ENCODE results near the gene TSPAN4.
A peak's percentile ranks its signal among the peaks of the same experiment; 100 is the strongest.

The TSPAN4 gene

GRCh38 chr11:842370-843002 is at the start of gene TSPAN4, which contains the start of gene POLR2L:
TSS of gene TSPAN4 (plus strand) at chr11:842852. CDS start at chr11:850305, 7,453 bp downstream.
TSS of gene POLR2L (minus strand) at chr11:842529. CDS start at chr11:842508, 21 bp downstream.
- Mint-ChIP-seq H3K4me3 (peak within 1 kb of the TSS; percentile 77), H3K9me3 (no peaks in the 10 kb centered on the region), H3K4me1 (peaks cover 30% of the 10 kb centered on the region), H3K36me3 (peaks cover 34% of the 10 kb centered on the region), H3K27ac (peak within 1 kb of the TSS; percentile 87)
- ATAC-seq = peak; percentile 84
- peak; percentile 83 to 93 for DNase-seq (ENCODE audit: low spot score in 2 of 2)

GRCh38 chr11:792873-793272 is 49.8 kb upstream of the TSPAN4 start:
- DNase-seq (ENCODE audit: low spot score in 2 of 2) (no peak), ATAC-seq (no peak)
- Mint-ChIP-seq H3K4me3 (no peak overlapping the region), H3K27ac (no peak overlapping the region), H3K4me1 (peaks cover 18% of the 10 kb centered on the region), H3K9me3 (no peaks in the 10 kb centered on the region), H3K36me3 (peaks cover 38% of the 10 kb centered on the region)

- no peak for DNase-seq (ENCODE audit: low spot score in 2 of 2)
- Mint-ChIP-seq H3K27ac (no peak overlapping the region), H3K9me3 (no peaks in the 10 kb centered on the region), H3K4me1 (peaks cover 18% of the 10 kb centered on the region), H3K36me3 (peaks cover 36% of the 10 kb centered on the region), H3K4me3 (peak overlapping the region; percentile 86)
- ATAC-seq = no peak
Measured at GRCh38 chr11:793556-793955, 49.1 kb upstream of the TSPAN4 start.

- Mint-ChIP-seq H3K4me1 (peaks cover 18% of the 10 kb centered on the region), H3K36me3 (peaks cover 36% of the 10 kb centered on the region), H3K4me3 (peak overlapping the region; percentile 86), H3K9me3 (no peaks in the 10 kb centered on the region), H3K27ac (no peak overlapping the region)
- no peak for DNase-seq (ENCODE audit: low spot score in 2 of 2)
- no peak for ATAC-seq
Measured at GRCh38 chr11:794013-794765, 48.5 kb upstream of the TSPAN4 start.

- Mint-ChIP-seq H3K9me3 (no peaks in the 10 kb centered on the region), H3K27ac (peak overlapping the region; percentile 86), H3K4me3 (peak overlapping the region; percentile 86), H3K4me1 (peaks cover 18% of the 10 kb centered on the region), H3K36me3 (peaks cover 36% of the 10 kb centered on the region)
- DNase-seq (ENCODE audit: low spot score in 2 of 2) = no peak
- ATAC-seq = no peak
Measured at GRCh38 chr11:794766-795633, 47.7 kb upstream of the TSPAN4 start.

GRCh38 chr11:795634-796564 is 46.8 kb upstream of the TSPAN4 start:
- ATAC-seq = peak; percentile 83
- DNase-seq (ENCODE audit: low spot score in 2 of 2) = peak; percentile 54 to 84
- peaks cover 18% of the 10 kb centered on the region for H3K4me1 Mint-ChIP-seq
- H3K4me3 Mint-ChIP-seq = peak overlapping the region; percentile 86
- peaks cover 30% of the 10 kb centered on the region for H3K36me3 Mint-ChIP-seq
- no peaks in the 10 kb centered on the region for H3K9me3 Mint-ChIP-seq
- peak overlapping the region; percentile 86 for H3K27ac Mint-ChIP-seq

GRCh38 chr11:796565-797295 is 45.9 kb upstream of the TSPAN4 start:
- no peak for ATAC-seq
- no peaks in the 10 kb centered on the region for H3K9me3 Mint-ChIP-seq
- H3K4me3 Mint-ChIP-seq = peak overlapping the region; percentile 86
- DNase-seq (ENCODE audit: low spot score in 2 of 2) = no peak
- peaks cover 30% of the 10 kb centered on the region for H3K36me3 Mint-ChIP-seq
- H3K4me1 Mint-ChIP-seq = peaks cover 18% of the 10 kb centered on the region
- H3K27ac Mint-ChIP-seq = peak overlapping the region; percentile 86

- Mint-ChIP-seq H3K27ac (peak overlapping the region; percentile 80), H3K4me3 (peak overlapping the region; percentile 86), H3K4me1 (peaks cover 18% of the 10 kb centered on the region), H3K36me3 (peaks cover 23% of the 10 kb centered on the region), H3K9me3 (no peaks in the 10 kb centered on the region)
- ATAC-seq (peak; percentile 66), DNase-seq (ENCODE audit: low spot score in 2 of 2) (peak; percentile 56 to 90)
Measured at GRCh38 chr11:797296-798092, 45.2 kb upstream of the TSPAN4 start.

- peaks cover 18% of the 10 kb centered on the region for H3K4me1 Mint-ChIP-seq
- DNase-seq (ENCODE audit: low spot score in 2 of 2) (peak; percentile 94 to 96), ATAC-seq (peak; percentile 70)
- H3K4me3 Mint-ChIP-seq = peak within 1 kb of the TSS; percentile 86
- no peaks in the 10 kb centered on the region for H3K9me3 Mint-ChIP-seq
- H3K27ac Mint-ChIP-seq = peak within 1 kb of the TSS; percentile 80
- peaks cover 23% of the 10 kb centered on the region for H3K36me3 Mint-ChIP-seq
Measured at GRCh38 chr11:798093-798713, 44.4 kb upstream of the TSPAN4 start, which contains the start of gene SLC25A22. TSS of gene SLC25A22 (minus strand) at chr11:798281. CDS start at chr11:795006, 3,275 bp downstream.

- no peaks in the 10 kb centered on the region for H3K9me3 Mint-ChIP-seq
- ATAC-seq (no peak), DNase-seq (ENCODE audit: low spot score in 2 of 2) (no peak)
- H3K36me3 Mint-ChIP-seq = peaks cover 8% of the 10 kb centered on the region
- H3K27ac Mint-ChIP-seq = no peak overlapping the region
- H3K4me3 Mint-ChIP-seq = no peak overlapping the region
- H3K4me1 Mint-ChIP-seq = peaks cover 24% of the 10 kb centered on the region
Measured at GRCh38 chr11:799641-800316, 42.9 kb upstream of the TSPAN4 start.

- ATAC-seq = no peak
- no peak overlapping the region for H3K27ac Mint-ChIP-seq
- no peaks in the 10 kb centered on the region for H3K9me3 Mint-ChIP-seq
- peaks cover 24% of the 10 kb centered on the region for H3K4me1 Mint-ChIP-seq
- H3K4me3 Mint-ChIP-seq = no peak overlapping the region
- no peak for DNase-seq (ENCODE audit: low spot score in 2 of 2)
- peaks cover 8% of the 10 kb centered on the region for H3K36me3 Mint-ChIP-seq
Measured at GRCh38 chr11:800473-800872, 42.2 kb upstream of the TSPAN4 start.

- Mint-ChIP-seq H3K9me3 (no peaks in the 10 kb centered on the region), H3K4me3 (no peak overlapping the region), H3K27ac (no peak overlapping the region), H3K4me1 (peaks cover 19% of the 10 kb centered on the region), H3K36me3 (peaks cover 8% of the 10 kb centered on the region)
- ATAC-seq = no peak
- no peak for DNase-seq (ENCODE audit: low spot score in 2 of 2)
Measured at GRCh38 chr11:801097-801780, 41.4 kb upstream of the TSPAN4 start.

All from stimulated activated effector memory CD8-positive, alpha-beta T cell treated with anti-CD3 and anti-CD28 coated beads, Interleukin-12 subunit alpha, Interleukin-12 subunit beta, amount 100 ng/mL, for 72 hours (primary cell).